Naive B cell (primary cell): ENCODE data around the gene PRKD1. TPM values are rescaled to one million over a fixed set of nuclear protein-coding genes. Genes with fewer than 3 reads are reported as not detected.
A peak's percentile ranks its signal among the peaks of the same experiment; 100 is the strongest.

Source experiments
- ATAC-seq, 2 donors: fragments of 150-1000 bp; cut with Tn5 transposase; 2 replicates each; pipeline ENCODE4 v1.10.0; 2021; ENCODE audit warnings: low read depth in 2 of 2, mild to moderate bottlenecking in 2 of 2, moderate library complexity in 2 of 2
- DNase-seq: peaks from one replicate; pipeline ENCODE4 v3.0.0; 2022
- H3K27ac Mint-ChIP-seq, 6 donors: one replicate each; pipeline ENCODE4 v1.8.0; 2020 to 2022; ENCODE audit warnings: mild to moderate bottlenecking in 6 of 6, mixed read lengths in 6 of 6, moderate library complexity in 5 of 6, inconsistent platforms in 2 of 6
- H3K27me3 Mint-ChIP-seq, 3 donors: one replicate each; pipeline ENCODE4 v1.8.0; 2021 to 2022; ENCODE audit warnings: mixed read lengths in 3 of 3, mild to moderate bottlenecking in 1 of 3
- H3K36me3 Mint-ChIP-seq, 2 donors: one replicate each; pipeline ENCODE4 v1.8.0; 2020 to 2022; ENCODE audit warnings: mixed read lengths in 2 of 2, inconsistent platforms in 1 of 2, mild to moderate bottlenecking in 1 of 2
- H3K4me1 Mint-ChIP-seq, 3 donors: one replicate each; pipeline ENCODE4 v1.8.0; 2020 to 2022; ENCODE audit warnings: mixed read lengths in 3 of 3, inconsistent platforms in 1 of 3, mild to moderate bottlenecking in 1 of 3, moderate library complexity in 1 of 3
- H3K4me3 Mint-ChIP-seq, 8 donors: one replicate each; pipeline ENCODE4 v1.8.0; 2020 to 2022; ENCODE audit warnings: mild to moderate bottlenecking in 8 of 8, mixed read lengths in 8 of 8, moderate library complexity in 8 of 8, inconsistent platforms in 2 of 8
- H3K9me3 Mint-ChIP-seq, 7 donors: one replicate each; pipeline ENCODE4 v1.8.0; 2020 to 2022; ENCODE audit warnings: mixed read lengths in 7 of 7, mild to moderate bottlenecking in 5 of 7, inconsistent platforms in 2 of 7, moderate library complexity in 1 of 7
- polyA plus RNA-seq, 6 donors: library from polyadenylated mRNA; unstranded; fragments of 300-500 nt; fragmentation: Illumina TruSeq; gene quantifications; one replicate each; pipeline ENCODE4 v1.2.3, GENCODE V29; 2021; ENCODE audit warnings: low read depth in 6 of 6

The PRKD1 gene
- polyA plus RNA-seq, 6 donors from 2014 or later: 0.29 to 0.95 (median 0.58) TPM; not detected in 2

DNA sequence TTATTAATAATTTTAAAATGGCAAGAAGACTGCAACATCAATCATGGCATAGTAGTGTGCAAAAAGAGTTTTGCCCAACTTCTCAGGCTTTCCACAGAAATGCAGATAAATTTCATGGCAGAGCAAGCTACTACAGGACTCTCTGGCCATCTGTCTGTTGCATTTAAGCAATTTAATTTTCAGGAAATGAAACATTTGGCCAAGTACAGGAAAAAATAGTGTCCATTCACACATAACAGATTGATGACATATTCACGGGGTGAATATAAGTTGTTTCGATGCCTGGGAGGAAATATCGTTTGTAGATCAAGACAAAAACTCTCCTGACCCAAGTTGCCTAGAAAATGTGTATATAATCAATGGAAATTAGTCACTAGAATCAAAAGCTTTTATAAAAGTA is 324.0 kb downstream of the PRKD1 start:
- no peak for ATAC-seq
- H3K9me3 Mint-ChIP-seq: peaks cover 0 to 7% (median 4%) of the 10 kb centered on the region in 7 donors
- H3K36me3 Mint-ChIP-seq: no peaks in the 10 kb centered on the region
- DNase-seq: no peak
- no peak overlapping the region for H3K27ac Mint-ChIP-seq
- no peak overlapping the region for H3K4me3 Mint-ChIP-seq
- no peaks in the 10 kb centered on the region for H3K4me1 Mint-ChIP-seq
- H3K27me3 Mint-ChIP-seq: no peaks in the 10 kb centered on the region

- no peaks in the 10 kb centered on the region for H3K4me1 Mint-ChIP-seq
- no peaks in the 10 kb centered on the region for H3K36me3 Mint-ChIP-seq
- peaks cover 0 to 7% (median 2%) of the 10 kb centered on the region in 7 donors for H3K9me3 Mint-ChIP-seq
- no peaks in the 10 kb centered on the region for H3K27me3 Mint-ChIP-seq
- no peak overlapping the region for H3K27ac Mint-ChIP-seq
- H3K4me3 Mint-ChIP-seq: no peak overlapping the region
- no peak for DNase-seq
- ATAC-seq: no peak
Measured at GRCh38 chr14:29601616-29602015, 326.0 kb downstream of the PRKD1 start.

GRCh38 chr14:29587761-29588470 is 339.7 kb downstream of the PRKD1 start:
- ATAC-seq (no peak), DNase-seq (no peak)
- Mint-ChIP-seq H3K4me1 (no peaks in the 10 kb centered on the region), H3K4me3 (no peak overlapping the region), H3K27me3 (no peaks in the 10 kb centered on the region), H3K36me3 (no peaks in the 10 kb centered on the region), H3K27ac (no peak overlapping the region), H3K9me3 (peaks cover 0 to 5% (median 0%) of the 10 kb centered on the region in 7 donors)

DNA sequence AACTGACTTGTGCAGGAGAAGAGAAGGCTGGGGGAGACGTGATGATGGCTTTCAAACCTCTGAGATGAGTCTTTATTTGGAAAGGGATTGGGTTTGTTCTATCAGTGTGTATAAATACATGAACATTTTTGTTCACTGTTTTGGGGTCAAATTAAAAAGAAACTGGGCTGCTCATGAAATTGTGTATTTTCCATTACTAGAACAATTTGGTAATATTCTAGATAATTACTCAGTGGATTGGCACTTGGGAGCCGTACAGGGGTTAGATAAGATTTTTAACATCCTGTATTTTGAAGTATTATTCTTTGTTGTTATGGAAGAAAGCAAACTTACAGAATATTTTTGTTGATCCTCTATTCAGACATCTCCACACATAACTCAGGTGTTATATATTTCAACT is 340.6 kb downstream of the PRKD1 start:
- ATAC-seq: no peak
- H3K9me3 Mint-ChIP-seq: peaks cover 0 to 5% (median 0%) of the 10 kb centered on the region in 7 donors
- H3K36me3 Mint-ChIP-seq: no peaks in the 10 kb centered on the region
- DNase-seq: no peak
- H3K27me3 Mint-ChIP-seq: no peaks in the 10 kb centered on the region
- no peaks in the 10 kb centered on the region for H3K4me1 Mint-ChIP-seq
- no peak overlapping the region for H3K27ac Mint-ChIP-seq
- H3K4me3 Mint-ChIP-seq: no peak overlapping the region

DNA sequence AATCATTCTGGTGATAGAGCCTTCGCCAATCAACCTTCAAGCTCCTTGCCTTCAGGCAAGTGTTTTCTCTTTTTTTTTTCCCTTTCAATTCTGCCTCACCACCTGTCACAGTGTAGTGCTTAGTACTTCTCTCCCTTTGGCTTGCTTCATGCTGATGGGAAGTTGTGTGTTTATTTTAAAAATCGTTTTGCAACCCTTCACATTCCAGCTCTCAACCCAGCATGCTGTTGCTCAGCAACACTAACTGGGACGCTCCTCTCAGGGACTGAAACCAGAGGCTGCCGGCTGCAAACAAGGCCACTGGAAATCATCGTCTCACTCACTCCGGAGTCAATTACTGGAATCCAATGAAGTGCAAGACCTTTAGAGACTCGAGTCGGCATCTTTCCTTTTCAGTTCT is 342.7 kb downstream of the PRKD1 start:
- Mint-ChIP-seq H3K9me3 (peaks cover 0 to 5% (median 0%) of the 10 kb centered on the region in 7 donors), H3K27ac (peak overlapping the region in 1 of 6 donors; percentile 62), H3K4me3 (no peak overlapping the region), H3K36me3 (no peaks in the 10 kb centered on the region), H3K4me1 (no peaks in the 10 kb centered on the region), H3K27me3 (no peaks in the 10 kb centered on the region)
- no peak for DNase-seq
- no peak for ATAC-seq

- DNase-seq (no peak), ATAC-seq (no peak)
- no peaks in the 10 kb centered on the region for H3K27me3 Mint-ChIP-seq
- peaks cover 0 to 3% (median 0%) of the 10 kb centered on the region in 3 donors for H3K4me1 Mint-ChIP-seq
- no peak overlapping the region for H3K27ac Mint-ChIP-seq
- no peaks in the 10 kb centered on the region for H3K36me3 Mint-ChIP-seq
- peaks cover 0 to 3% (median 0%) of the 10 kb centered on the region in 7 donors for H3K9me3 Mint-ChIP-seq
- no peak overlapping the region for H3K4me3 Mint-ChIP-seq
Measured at GRCh38 chr14:29580763-29581162, 346.9 kb downstream of the PRKD1 start.

DNA sequence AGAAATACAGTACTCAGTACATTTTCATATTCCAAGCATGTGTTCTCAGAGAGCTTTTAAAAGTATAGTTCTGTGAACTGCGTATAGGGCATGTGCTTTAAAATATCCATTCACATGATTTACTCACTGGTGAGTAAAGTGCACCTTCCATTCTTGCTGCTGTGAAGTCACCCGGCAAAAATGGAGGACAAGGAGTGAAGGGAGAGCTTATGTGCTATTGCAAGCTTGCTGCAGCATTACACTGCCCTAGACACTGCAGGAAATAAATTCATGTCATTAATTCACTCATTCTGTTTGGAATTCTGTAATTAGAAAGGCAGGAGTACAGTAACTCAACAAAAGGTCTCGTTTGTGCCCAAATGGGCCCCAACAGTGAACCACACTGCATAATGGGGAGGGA is 347.8 kb downstream of the PRKD1 start:
- no peak overlapping the region for H3K4me3 Mint-ChIP-seq
- ATAC-seq: no peak
- H3K27me3 Mint-ChIP-seq: no peaks in the 10 kb centered on the region
- DNase-seq: no peak
- no peaks in the 10 kb centered on the region for H3K36me3 Mint-ChIP-seq
- H3K9me3 Mint-ChIP-seq: peaks cover 0 to 2% (median 0%) of the 10 kb centered on the region in 7 donors
- H3K4me1 Mint-ChIP-seq: peaks cover 0 to 3% (median 0%) of the 10 kb centered on the region in 3 donors
- no peak overlapping the region for H3K27ac Mint-ChIP-seq

- Mint-ChIP-seq H3K9me3 (peaks cover 0 to 13% (median 5%) of the 10 kb centered on the region in 7 donors), H3K27ac (peak overlapping the region in 1 of 6 donors; percentile 73), H3K27me3 (no peaks in the 10 kb centered on the region), H3K4me1 (peaks cover 0 to 3% (median 0%) of the 10 kb centered on the region in 3 donors), H3K4me3 (no peak overlapping the region), H3K36me3 (no peaks in the 10 kb centered on the region)
- DNase-seq (no peak), ATAC-seq (no peak)
Measured at GRCh38 chr14:29576927-29577326, 350.7 kb downstream of the PRKD1 start.

DNA sequence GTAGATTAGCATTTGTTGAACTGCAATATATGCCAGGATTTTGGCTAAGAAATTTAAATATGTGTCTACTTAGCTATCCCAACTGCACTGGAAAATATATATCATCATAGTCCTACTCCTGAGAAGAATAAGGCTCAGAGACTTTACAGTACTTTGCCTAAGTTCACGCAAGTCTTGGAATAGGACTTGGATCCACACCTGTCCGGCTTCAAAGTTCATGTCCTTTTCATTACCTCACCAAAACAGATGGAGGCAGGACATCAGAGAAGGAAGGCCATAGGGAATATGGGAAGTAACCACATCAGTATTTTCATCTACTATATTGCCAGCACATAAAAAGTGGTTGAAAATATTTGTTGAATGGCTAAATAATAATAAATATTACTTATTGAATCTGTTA is 358.5 kb downstream of the PRKD1 start:
- DNase-seq (no peak), ATAC-seq (no peak)
- Mint-ChIP-seq H3K27me3 (no peaks in the 10 kb centered on the region), H3K36me3 (no peaks in the 10 kb centered on the region), H3K27ac (no peak overlapping the region), H3K4me1 (no peaks in the 10 kb centered on the region), H3K9me3 (peaks cover 5 to 58% (median 18%) of the 10 kb centered on the region in 7 donors), H3K4me3 (no peak overlapping the region)

GRCh38 chr14:29566194-29566593 is 361.5 kb downstream of the PRKD1 start:
- Mint-ChIP-seq H3K36me3 (no peaks in the 10 kb centered on the region), H3K4me1 (no peaks in the 10 kb centered on the region), H3K27me3 (no peaks in the 10 kb centered on the region), H3K4me3 (no peak overlapping the region), H3K27ac (no peak overlapping the region), H3K9me3 (peaks cover 3 to 37% (median 10%) of the 10 kb centered on the region in 7 donors)
- DNase-seq (no peak), ATAC-seq (no peak)

DNA sequence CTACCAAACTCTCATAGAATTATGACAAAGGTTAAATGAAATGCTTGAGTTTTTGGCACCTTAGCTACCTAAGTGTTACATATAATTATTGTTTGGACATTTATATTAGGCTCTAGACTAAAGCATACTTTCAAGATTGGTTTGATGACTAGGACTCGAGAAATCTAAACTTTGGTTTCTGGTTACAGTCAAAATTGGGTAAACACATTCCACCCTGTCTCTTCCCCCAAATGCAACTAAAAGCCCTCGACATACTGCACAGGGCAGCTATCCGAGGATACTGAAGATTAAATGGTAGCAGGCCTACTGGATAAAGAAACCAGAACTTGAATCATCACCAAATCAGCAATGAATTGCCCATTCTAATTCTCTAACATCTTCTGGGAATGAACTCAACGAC is 369.1 kb downstream of the PRKD1 start:
- DNase-seq (no peak), ATAC-seq (no peak)
- no peak overlapping the region for H3K4me3 Mint-ChIP-seq
- no peaks in the 10 kb centered on the region for H3K27me3 Mint-ChIP-seq
- no peaks in the 10 kb centered on the region for H3K9me3 Mint-ChIP-seq
- no peaks in the 10 kb centered on the region for H3K4me1 Mint-ChIP-seq
- H3K27ac Mint-ChIP-seq: no peak overlapping the region
- H3K36me3 Mint-ChIP-seq: no peaks in the 10 kb centered on the region

- no peak for ATAC-seq
- DNase-seq: no peak
- peaks cover 0 to 3% (median 0%) of the 10 kb centered on the region in 7 donors for H3K9me3 Mint-ChIP-seq
- H3K27ac Mint-ChIP-seq: no peak overlapping the region
- H3K36me3 Mint-ChIP-seq: no peaks in the 10 kb centered on the region
- no peak overlapping the region for H3K4me3 Mint-ChIP-seq
- no peaks in the 10 kb centered on the region for H3K27me3 Mint-ChIP-seq
- no peaks in the 10 kb centered on the region for H3K4me1 Mint-ChIP-seq
Measured at GRCh38 chr14:29554335-29554734, 373.3 kb downstream of the PRKD1 start.

DNA sequence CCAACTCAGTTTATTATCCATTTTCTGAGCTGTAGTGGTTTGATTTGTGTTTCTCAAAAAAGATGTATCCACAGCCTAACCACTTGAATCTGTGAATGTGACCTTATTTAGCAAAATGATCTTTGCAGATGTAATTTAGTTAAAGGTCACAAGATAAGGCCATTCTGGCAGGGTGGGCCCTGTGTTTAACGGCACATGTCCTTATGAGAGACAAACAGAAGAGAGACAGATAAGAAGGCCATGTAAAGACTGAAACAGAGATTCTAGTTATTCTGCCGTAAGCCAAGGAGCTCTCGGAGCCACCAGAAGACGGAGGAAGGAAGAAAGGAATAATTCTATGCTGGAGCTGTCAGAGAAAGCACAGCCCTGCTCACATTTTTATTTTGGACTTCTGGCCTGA is 374.2 kb downstream of the PRKD1 start:
- Mint-ChIP-seq H3K4me3 (no peak overlapping the region), H3K9me3 (peaks cover 0 to 3% (median 0%) of the 10 kb centered on the region in 7 donors), H3K27me3 (no peaks in the 10 kb centered on the region), H3K36me3 (no peaks in the 10 kb centered on the region), H3K4me1 (no peaks in the 10 kb centered on the region), H3K27ac (no peak overlapping the region)
- ATAC-seq: no peak
- no peak for DNase-seq

DNA sequence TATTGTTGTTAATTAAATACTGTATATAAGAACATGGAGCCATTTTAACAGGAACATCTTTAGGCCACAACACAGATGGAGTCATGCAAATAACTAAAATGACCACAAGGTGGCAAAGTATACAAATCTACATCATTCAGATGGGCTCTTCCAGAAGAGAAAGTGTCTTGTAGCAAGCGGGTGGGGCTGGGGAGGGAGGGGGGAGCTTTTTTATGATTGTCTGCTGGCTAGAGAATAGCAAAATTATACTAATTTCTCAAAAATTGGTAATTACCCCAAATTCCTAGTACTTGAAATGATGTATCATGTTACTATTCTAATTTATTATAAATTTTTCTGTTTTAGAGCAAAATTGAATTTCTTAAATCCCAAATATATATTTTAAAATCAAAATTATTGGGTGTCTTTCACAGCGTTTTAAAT is 378.7 kb downstream of the PRKD1 start:
- H3K4me1 Mint-ChIP-seq: no peaks in the 10 kb centered on the region
- ATAC-seq: peak; percentile 39 to 53
- DNase-seq: no peak
- no peaks in the 10 kb centered on the region for H3K27me3 Mint-ChIP-seq
- H3K36me3 Mint-ChIP-seq: no peaks in the 10 kb centered on the region
- H3K9me3 Mint-ChIP-seq: peaks cover 0 to 3% (median 0%) of the 10 kb centered on the region in 7 donors
- H3K27ac Mint-ChIP-seq: no peak overlapping the region
- H3K4me3 Mint-ChIP-seq: no peak overlapping the region
